Measurements from ENCODE around the gene CSNK1A1.

Gene CSNK1A1

GRCh38 chr5:149497357-149497756, 53.9 kb downstream of the CSNK1A1 start (continued):
- TF ChIP-seq CSDC2 (CRISPR knock-in tag; IDR thresholded peaks at IDR 0.05) = no peak
- no peak for TF ChIP-seq ESRRG (CRISPR knock-in tag; IDR thresholded peaks at IDR 0.05)
- no peak for TF ChIP-seq RARB (CRISPR knock-in tag; IDR thresholded peaks at IDR 0.05)
- TF ChIP-seq ZNF70 (CRISPR knock-in tag; IDR thresholded peaks at IDR 0.05) = no peak
- TF ChIP-seq PATZ1 (CRISPR knock-in tag; IDR thresholded peaks at IDR 0.05; ENCODE audit: borderline replicate concordance) = no peak

GRCh38 chr5:149496917-149497316, 54.3 kb downstream of the CSNK1A1 start:
- no peak for ATAC-seq
- TF ChIP-seq BACH2 (CRISPR knock-in tag; IDR thresholded peaks at IDR 0.05; ENCODE audit: borderline replicate concordance) (no peak), ZNF70 (CRISPR knock-in tag; IDR thresholded peaks at IDR 0.05) (no peak), POU6F1 (CRISPR knock-in tag; IDR thresholded peaks at IDR 0.05; ENCODE audit: borderline replicate concordance, low read depth) (no peak), ZFP30 (CRISPR knock-in tag; IDR thresholded peaks at IDR 0.05) (no peak), ESRRG (CRISPR knock-in tag; IDR thresholded peaks at IDR 0.05) (no peak), RARB (CRISPR knock-in tag; IDR thresholded peaks at IDR 0.05) (no peak), ARNTL (CRISPR knock-in tag; IDR thresholded peaks at IDR 0.05; ENCODE audit: borderline replicate concordance, low read depth) (no peak), ISL1 (CRISPR knock-in tag; IDR thresholded peaks at IDR 0.05) (no peak), SNAI2 (CRISPR knock-in tag; IDR thresholded peaks at IDR 0.05) (no peak), TOX (CRISPR knock-in tag; IDR thresholded peaks at IDR 0.05; ENCODE audit: borderline replicate concordance) (no peak), TCF4 (CRISPR knock-in tag; IDR thresholded peaks at IDR 0.05; ENCODE audit: borderline replicate concordance) (no peak), ZC3H10 (CRISPR knock-in tag; IDR thresholded peaks at IDR 0.05) (no peak), GLIS3 (CRISPR knock-in tag; IDR thresholded peaks at IDR 0.05) (no peak), ZFP3 (CRISPR knock-in tag; IDR thresholded peaks at IDR 0.05) (no peak)
- TF ChIP-seq, protein P1, sequence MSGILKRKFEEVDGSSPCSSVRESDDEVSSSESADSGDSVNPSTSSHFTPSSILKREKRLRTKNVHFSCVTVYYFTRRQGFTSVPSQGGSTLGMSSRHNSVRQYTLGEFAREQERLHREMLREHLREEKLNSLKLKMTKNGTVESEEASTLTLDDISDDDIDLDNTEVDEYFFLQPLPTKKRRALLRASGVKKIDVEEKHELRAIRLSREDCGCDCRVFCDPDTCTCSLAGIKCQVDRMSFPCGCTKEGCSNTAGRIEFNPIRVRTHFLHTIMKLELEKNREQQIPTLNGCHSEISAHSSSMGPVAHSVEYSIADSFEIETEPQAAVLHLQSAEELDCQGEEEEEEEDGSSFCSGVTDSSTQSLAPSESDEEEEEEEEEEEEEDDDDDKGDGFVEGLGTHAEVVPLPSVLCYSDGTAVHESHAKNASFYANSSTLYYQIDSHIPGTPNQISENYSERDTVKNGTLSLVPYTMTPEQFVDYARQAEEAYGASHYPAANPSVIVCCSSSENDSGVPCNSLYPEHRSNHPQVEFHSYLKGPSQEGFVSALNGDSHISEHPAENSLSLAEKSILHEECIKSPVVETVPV (CRISPR knock-in tag; IDR thresholded peaks at IDR 0.05) = no peak
- TF ChIP-seq, protein P2, sequence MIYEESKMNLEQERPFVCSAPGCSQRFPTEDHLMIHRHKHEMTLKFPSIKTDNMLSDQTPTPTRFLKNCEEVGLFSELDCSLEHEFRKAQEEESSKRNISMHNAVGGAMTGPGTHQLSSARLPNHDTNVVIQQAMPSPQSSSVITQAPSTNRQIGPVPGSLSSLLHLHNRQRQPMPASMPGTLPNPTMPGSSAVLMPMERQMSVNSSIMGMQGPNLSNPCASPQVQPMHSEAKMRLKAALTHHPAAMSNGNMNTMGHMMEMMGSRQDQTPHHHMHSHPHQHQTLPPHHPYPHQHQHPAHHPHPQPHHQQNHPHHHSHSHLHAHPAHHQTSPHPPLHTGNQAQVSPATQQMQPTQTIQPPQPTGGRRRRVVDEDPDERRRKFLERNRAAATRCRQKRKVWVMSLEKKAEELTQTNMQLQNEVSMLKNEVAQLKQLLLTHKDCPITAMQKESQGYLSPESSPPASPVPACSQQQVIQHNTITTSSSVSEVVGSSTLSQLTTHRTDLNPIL (CRISPR knock-in tag; IDR thresholded peaks at IDR 0.05; ENCODE audit: low read depth) = no peak
- TF ChIP-seq, protein P3, sequence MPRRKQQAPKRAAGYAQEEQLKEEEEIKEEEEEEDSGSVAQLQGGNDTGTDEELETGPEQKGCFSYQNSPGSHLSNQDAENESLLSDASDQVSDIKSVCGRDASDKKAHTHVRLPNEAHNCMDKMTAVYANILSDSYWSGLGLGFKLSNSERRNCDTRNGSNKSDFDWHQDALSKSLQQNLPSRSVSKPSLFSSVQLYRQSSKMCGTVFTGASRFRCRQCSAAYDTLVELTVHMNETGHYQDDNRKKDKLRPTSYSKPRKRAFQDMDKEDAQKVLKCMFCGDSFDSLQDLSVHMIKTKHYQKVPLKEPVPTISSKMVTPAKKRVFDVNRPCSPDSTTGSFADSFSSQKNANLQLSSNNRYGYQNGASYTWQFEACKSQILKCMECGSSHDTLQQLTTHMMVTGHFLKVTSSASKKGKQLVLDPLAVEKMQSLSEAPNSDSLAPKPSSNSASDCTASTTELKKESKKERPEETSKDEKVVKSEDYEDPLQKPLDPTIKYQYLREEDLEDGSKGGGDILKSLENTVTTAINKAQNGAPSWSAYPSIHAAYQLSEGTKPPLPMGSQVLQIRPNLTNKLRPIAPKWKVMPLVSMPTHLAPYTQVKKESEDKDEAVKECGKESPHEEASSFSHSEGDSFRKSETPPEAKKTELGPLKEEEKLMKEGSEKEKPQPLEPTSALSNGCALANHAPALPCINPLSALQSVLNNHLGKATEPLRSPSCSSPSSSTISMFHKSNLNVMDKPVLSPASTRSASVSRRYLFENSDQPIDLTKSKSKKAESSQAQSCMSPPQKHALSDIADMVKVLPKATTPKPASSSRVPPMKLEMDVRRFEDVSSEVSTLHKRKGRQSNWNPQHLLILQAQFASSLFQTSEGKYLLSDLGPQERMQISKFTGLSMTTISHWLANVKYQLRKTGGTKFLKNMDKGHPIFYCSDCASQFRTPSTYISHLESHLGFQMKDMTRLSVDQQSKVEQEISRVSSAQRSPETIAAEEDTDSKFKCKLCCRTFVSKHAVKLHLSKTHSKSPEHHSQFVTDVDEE (CRISPR knock-in tag; IDR thresholded peaks at IDR 0.05) = no peak

DNA sequence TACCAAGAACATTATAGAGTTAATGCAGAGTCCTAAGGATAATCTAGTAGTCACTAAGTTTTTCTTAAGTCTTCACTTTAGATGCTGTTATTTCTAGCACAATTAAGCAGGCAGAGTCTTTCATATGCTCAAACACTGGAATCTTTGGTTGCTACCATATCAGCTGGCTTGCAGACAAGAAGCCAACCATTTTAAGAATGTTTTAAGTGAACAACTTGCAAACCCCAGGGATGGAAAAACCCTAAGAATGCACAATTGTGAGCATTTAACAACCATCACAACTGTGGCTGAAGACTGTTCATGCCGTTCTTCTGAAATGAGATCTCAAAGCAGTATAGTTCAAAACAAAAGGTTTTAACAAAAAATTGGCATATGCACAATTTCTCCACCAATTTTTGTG, 55.1 kb downstream of the CSNK1A1 start:
- no peak for ATAC-seq
- TF ChIP-seq ZNF8 (CRISPR knock-in tag; IDR thresholded peaks at IDR 0.05) (no peak), PPARA (CRISPR knock-in tag; IDR thresholded peaks at IDR 0.05; ENCODE audit: borderline replicate concordance) (no peak)

- ATAC-seq = no peak
- no peak for TF ChIP-seq RARB (CRISPR knock-in tag; IDR thresholded peaks at IDR 0.05)
- no peak for TF ChIP-seq ZFP3 (CRISPR knock-in tag; IDR thresholded peaks at IDR 0.05)
- no peak for TF ChIP-seq GLIS3 (CRISPR knock-in tag; IDR thresholded peaks at IDR 0.05)
Measured at GRCh38 chr5:149495673-149496072, 55.6 kb downstream of the CSNK1A1 start.
